NCI-H2107 treated with DMSO at 0.1 percent for 48 hours (cell line): ENCODE measurements around the gene PPP1R14B.

Source experiments
- DNase-seq: peaks from one replicate; lab custom pipeline; 2025; ENCODE audit not compliant: unreplicated experiment; lab: John Stamatoyannopoulos, UW

PPP1R14B gene

DNA sequence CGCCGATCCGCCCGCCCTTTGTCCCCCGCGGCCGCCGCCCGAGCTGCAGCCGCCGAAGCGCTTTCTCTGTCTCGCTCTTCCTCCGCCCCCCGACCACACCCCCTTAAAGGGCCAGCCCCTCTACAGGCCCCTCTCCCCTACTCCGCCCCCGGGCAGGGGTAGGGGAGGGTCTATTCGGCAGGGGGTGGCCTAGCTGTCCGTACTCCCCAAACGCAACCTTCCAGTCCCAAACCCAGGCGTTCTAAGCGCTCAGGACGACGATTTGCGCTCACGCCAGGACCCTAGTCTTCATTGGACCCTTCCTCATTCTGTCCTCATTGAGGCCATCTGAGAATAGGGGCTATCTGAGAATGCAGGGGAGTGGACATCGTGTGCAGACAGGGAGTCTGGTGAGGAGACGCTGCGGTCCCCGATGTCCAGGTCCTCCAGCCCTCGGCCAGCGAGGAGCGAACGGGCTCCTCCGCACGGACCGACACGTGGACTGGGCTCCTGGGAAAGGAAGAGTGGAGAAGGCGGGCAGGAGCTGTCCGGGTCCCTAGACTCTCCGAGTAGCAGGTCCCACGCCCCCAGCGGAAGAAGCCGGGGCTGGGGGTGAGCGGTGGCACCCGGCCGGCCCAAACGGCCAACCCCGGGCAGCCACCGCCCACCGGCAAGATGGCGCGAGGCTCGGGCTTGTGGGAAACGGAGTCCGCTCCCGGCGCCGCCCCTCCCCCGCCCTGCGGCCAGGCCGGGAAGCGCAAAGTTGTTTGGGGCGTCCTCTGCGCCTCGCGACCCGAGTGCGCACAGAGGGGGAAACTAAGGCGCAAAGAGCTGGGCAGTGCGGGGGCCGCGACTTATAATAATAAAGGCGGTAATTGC is at the start of gene PPP1R14B:
PPP1R14B (minus strand) TSS at position 73 of the 858 bp plus-strand sequence. CDS start 270 bp downstream, outside the sequence.
- DNase-seq, result peak; percentile 50

GRCh38 chr11:64296236-64296635 is 49.5 kb upstream of the PPP1R14B start:
- DNase-seq, result no peak

- no peak for DNase-seq
Observed at GRCh38 chr11:64295760-64296159, 49.0 kb upstream of the PPP1R14B start.

DNA sequence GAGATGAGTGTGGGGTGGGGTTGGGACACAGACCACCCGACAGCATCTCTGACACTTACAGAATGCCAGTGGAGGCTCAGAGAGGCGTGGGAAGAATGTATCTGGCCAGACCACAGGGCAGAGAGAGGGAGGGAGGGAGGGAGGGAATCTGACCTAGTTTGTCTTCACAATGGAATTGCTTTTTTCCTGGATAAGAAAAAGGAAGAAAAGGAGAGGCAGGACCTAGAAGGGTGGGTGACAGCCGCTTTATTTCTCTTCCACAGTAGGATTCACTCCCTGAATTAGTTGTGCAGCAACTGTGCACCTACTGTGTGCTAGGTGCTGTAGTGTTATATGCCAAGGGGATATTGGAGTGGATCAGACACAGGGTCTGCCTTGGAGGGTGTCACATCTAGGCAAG is 48.0 kb upstream of the PPP1R14B start:
- DNase-seq, result no peak

DNA sequence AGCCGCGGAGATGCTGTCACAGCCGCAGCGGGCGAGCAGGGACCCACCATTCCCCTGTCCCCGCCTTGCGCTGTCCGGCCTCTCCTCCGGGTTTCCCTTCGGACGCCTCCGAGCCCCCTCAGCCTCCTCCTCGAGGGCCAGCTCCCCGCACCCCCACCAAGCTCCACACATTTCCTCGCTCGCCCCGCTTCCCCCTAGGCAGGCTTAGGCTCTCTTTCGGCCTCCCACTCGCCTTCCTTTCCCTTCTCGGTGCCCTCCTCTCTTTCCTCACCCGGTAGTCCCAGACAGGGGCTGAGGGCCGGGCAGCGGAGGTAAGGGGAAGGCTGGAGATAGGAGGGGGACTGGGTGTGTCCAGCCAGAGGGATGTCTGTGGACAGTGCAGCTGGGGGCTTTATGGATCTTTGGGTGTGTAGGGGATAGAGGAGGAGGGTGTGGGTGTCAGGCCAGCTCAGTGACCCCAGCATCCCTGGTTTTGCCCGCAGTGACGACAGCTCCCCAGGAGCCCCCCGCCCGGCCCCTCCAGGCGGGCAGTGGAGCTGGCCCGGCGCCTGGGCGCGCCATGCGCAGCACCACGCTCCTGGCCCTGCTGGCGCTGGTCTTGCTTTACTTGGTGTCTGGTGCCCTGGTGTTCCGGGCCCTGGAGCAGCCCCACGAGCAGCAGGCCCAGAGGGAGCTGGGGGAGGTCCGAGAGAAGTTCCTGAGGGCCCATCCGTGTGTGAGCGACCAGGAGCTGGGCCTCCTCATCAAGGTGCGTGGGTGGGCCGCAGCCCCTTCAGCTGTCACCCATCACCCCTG is 45.9 kb upstream of the PPP1R14B start:
- no peak for DNase-seq

- DNase-seq, result no peak
Observed at GRCh38 chr11:64291752-64292459, 45.2 kb upstream of the PPP1R14B start.

- no peak for DNase-seq
Observed at GRCh38 chr11:64291262-64291751, 44.6 kb upstream of the PPP1R14B start, which contains the start of gene KCNK4. Gene KCNK4 (plus strand): TSS chr11:64291302. CDS start chr11:64293019, 1,717 bp downstream.

- DNase-seq, result no peak
Observed at GRCh38 chr11:64290352-64291261, 43.9 kb upstream of the PPP1R14B start.

DNA sequence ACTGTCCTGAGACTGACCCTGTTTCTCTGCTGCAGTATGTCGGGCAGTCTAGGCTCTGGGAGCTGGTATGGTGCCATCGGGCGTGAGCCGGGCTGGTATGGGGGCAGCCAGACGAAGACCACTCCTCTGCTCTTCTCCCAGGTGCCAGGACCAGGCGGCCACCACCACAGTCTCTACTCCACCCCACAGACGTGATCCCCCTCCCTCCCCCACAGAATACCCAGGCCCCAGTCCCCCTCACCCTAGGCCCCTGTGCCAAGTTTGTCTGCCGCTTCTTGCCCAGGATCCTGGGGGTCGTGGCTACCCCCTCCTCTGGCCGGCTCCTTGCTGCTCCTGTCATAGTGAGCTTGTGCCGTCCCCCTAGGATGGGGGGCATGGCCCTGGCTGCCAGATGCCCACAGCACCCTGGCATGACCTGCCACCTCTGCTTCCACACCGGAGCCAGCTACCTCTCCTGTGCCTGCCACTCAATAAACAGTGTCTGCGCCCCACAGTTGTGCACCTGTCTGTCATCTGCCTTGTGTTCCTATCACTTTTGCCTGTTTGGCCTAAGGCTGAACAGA is 42.3 kb upstream of the PPP1R14B start:
- no peak for DNase-seq

DNA sequence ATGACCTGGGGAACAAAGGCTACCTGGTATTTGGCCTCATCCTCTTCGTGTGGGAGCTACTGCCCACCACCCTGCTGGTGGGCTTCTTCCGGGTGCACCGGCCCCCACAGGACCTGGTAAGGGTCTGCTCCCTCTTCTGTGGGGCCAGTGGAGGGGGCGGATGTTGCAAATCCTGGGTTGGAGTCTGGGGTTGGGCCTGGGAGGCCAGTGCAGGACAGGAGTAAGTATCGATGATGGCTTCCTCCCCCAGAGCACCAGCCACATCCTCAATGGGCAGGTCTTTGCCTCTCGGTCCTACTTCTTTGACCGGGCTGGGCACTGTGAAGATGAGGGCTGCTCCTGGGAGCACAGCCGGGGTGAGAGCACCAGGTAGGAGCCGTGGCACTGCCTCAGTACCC is 41.6 kb upstream of the PPP1R14B start:
- DNase-seq, result no peak

DNA sequence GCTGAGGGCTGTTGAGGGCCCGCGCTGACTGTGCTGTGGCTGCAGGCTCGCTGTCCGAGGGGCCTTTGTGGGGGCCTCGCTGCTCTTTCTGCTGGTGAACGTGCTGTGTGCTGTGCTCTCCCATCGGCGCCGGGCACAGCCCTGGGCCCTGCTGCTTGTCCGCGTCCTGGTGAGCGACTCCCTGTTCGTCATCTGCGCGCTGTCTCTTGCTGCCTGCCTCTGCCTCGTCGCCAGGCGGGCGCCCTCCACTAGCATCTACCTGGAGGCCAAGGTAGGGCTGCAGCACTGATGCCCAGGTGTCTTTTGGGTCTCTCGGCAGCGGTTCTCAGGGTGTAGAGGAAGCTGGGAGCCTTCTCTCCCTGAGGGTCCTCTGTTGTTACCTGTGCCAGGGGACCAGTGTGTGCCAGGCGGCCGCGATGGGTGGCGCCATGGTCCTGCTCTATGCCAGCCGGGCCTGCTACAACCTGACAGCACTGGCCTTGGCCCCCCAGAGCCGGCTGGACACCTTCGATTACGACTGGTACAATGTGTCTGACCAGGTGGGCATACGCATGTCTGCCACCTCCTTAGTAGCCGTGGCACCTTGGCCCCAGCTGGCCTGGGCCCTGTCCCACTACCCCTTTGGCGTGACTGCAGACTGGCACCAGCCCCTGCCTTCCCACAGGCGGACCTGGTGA is 41.1 kb upstream of the PPP1R14B start:
- no peak for DNase-seq

GRCh38 chr11:64286801-64287159 is 40.0 kb upstream of the PPP1R14B start:
- DNase-seq, result no peak

DNA sequence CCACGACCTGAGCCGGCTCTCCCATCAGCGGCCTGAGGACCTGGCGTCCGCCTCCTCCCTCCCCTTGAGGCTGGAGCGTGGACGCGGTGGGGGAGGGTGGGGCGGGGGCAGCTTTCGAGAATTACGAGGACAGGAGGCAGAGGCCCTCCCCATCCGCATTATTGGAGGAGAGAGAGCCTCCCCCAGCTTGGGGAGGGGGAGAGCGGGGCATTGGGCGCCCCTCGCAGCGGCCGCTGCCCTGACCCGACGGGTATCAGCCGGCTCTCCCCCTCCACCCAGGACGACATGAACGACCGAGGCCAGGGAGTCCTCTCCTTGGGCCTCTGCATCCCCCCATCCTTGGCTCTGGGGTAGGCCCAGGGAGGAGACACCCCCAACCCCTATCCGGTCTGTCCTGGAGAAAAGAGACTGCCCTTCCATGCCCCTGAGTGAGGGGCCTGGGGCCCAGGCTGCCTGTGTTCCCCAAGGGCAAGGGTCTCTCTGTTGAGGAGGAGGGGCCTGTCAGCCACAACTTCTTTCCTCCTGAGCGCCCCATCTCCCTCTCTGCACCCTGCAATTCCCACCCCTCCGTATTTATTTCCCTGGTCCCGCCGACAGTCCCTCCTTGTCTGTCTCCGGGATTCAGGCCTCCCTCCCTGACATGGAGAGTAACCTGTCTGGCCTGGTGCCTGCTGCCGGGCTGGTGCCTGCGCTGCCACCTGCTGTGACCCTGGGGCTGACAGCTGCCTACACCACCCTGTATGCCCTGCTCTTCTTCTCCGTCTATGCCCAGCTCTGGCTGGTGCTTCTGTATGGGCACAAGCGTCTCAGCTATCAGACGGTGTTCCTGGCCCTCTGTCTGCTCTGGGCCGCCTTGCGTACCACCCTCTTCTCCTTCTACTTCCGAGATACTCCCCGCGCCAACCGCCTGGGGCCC is 39.4 kb upstream of the PPP1R14B start:
- peak; percentile 58 for DNase-seq

DNA sequence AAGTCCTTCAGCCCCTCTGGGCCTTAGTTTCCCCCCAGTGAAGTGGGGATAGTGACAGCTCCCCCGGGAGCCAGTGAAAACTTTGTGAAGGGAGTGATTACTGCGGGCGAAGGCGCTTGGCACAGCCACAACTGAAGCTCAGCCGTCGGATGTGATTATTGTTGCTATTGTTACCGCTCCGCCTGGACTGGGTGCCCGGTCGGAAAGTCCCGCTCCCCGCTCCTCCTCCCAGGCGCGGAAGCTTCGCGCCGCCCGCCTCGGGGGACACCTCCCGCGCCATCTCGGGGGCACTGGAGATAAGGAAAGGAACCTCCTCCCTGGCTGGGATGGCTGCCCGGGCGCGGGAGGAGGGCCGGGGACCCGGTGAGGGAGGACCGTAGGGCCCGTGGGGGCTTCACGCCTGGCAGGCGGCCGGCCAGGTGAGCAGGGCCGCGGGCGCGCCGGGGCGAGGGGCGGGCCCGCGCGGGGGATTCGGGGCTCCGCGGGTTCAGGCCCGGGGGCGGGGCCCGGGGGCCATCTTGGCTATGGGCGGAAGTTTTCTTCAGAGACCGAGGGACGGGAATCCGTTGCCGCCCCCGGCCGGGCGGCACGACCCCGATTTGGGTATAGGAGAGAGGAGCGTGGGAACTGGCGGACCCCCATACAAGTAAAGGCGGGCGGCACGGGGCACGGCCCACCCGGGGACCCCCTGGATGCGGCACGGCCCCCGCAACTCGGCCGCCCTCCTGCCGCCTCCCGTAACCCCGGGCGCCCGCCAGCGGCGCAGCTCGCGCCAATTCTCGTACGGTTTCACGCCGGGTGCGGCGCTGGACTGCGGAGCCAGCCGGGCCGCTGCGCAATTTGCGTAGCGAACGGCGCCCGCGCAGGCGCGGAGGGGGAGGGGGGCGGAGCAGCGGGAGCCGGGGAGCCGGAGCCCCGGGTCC is 38.5 kb upstream of the PPP1R14B start, which contains the start of gene GPR137:
GPR137 (plus strand) TSS at position 887 of the 923 bp plus-strand sequence. CDS start 677 bp downstream, outside the sequence.
- peak; percentile 58 for DNase-seq

DNA sequence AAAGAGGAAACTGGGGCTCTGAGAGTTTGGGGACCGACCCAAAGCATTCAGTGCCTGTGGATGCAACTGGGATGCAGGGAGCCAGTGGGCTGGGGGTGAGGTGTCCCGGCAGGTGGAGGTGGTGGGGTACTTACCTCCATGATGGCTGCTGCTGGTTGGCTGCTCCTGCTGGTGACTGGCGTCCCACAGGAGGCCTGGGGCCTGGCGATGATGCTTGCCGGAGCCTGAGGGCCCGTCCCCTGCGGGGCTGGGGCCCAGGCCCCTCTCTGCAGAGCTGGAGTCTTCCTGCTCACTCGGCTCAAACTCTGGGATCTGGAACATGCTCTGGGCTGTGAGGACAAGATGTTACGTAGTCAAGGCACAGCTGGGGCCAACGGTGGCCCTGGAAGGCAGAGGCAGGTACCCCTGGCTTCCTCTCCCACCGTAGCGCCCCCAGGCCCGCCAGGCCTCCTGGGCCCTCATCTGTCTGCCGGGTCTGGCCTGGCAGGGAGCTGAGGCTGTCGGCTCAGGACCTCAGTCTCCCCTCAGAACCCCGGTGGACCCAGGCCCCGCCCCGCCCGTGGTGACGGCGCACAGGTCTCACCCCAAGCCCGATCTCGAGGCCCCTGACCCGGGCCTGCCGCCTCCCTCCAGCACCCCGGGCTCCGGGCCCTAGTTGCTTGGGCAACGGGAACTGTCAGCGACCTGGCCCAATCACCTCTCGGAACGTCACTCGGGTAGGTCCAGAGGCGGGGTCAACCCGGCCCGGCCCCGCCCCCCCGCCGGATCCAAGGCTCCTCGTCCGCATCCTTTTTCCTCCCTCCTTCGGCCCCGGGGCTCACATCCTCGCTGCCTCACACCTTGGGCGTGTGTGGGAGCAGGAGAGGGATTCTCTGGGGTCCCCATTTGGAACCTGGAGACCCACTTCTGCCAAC is 37.6 kb upstream of the PPP1R14B start, which contains the start of gene BAD:
BAD (minus strand) TSS at position 618 of the 914 bp plus-strand sequence; CDS start at position 321, 297 bp downstream.
- DNase-seq, result peak; percentile 83

GRCh38 chr11:64283092-64283491 is 36.3 kb upstream of the PPP1R14B start:
- no peak for DNase-seq
